Sigmoid colon (tissue), 4 donors: ENCODE data around the gene PDLIM1.

Experiments used
- CTCF ChIP-seq, 4 experiments: fragments of 450-650 bp in 3 of 4; fragments of 200-600 bp in 1 of 4; IDR thresholded peaks; one replicate each; pipeline ENCODE4 v1.5.1; 2016 to 2019; ENCODE audit warnings: antibody characterized with exemption in 4 of 4, mild to moderate bottlenecking in 3 of 4, moderate library complexity in 2 of 4
- EP300 ChIP-seq, 4 donors: sonication (generic); formaldehyde crosslinking; IDR thresholded peaks; one replicate each; pipeline ENCODE4 v1.6.1; 2017; ENCODE audit warnings: antibody characterized with exemption in 4 of 4
- POLR2A ChIP-seq, 2 donors: fragments of 450-650 bp; IDR thresholded peaks; one replicate each; pipeline ENCODE4 v1.6.1; 2016; ENCODE audit warnings: antibody characterized with exemption in 2 of 2, mild to moderate bottlenecking in 2 of 2, moderate library complexity in 2 of 2

GRCh38 chr10:95304976-95305375 is 14.2 kb upstream of the PDLIM1 start:
- no peak for TF ChIP-seq CTCF (IDR thresholded peaks at IDR 0.05)
- TF ChIP-seq EP300 (IDR thresholded peaks at IDR 0.05), result no peak
- TF ChIP-seq POLR2A (IDR thresholded peaks at IDR 0.05), result no peak
